ENCODE data around the gene SAMD11.

The SAMD11 gene

GRCh38 chr1:932776-933602 lies 9.3 kb downstream of the SAMD11 start:
- DNase-seq = no peak

- DNase-seq = no peak
These were observed 9.8 kb downstream of the SAMD11 start for GRCh38 chr1:933603-933940.

- DNase-seq = no peak
These were observed 11.4 kb downstream of the SAMD11 start for GRCh38 chr1:934991-935750.

GRCh38 chr1:935751-936231 lies 12.1 kb downstream of the SAMD11 start:
- DNase-seq = no peak

GRCh38 chr1:936348-937264 lies 12.9 kb downstream of the SAMD11 start:
- DNase-seq = no peak

GRCh38 chr1:937521-937920 lies 13.8 kb downstream of the SAMD11 start:
- no peak for DNase-seq

- no peak for DNase-seq
These were observed 14.5 kb downstream of the SAMD11 start for GRCh38 chr1:938088-938683.

GRCh38 chr1:938711-939489 lies 15.2 kb downstream of the SAMD11 start:
- DNase-seq = no peak

GRCh38 chr1:939511-940106 lies 15.9 kb downstream of the SAMD11 start:
- DNase-seq = no peak

GRCh38 chr1:940107-941014 lies 16.6 kb downstream of the SAMD11 start:
- DNase-seq = peak in 1 of 2 donors; percentile 27

- no peak for DNase-seq
These were observed 17.4 kb downstream of the SAMD11 start for GRCh38 chr1:941015-941587.

GRCh38 chr1:941588-942383 lies 18.1 kb downstream of the SAMD11 start:
- no peak for DNase-seq

- no peak for DNase-seq
These were observed 18.7 kb downstream of the SAMD11 start for GRCh38 chr1:942411-942821.

GRCh38 chr1:942864-943533 lies 19.3 kb downstream of the SAMD11 start:
- DNase-seq = no peak

- no peak for DNase-seq
These were observed 20.0 kb downstream of the SAMD11 start for GRCh38 chr1:943545-944340.

GRCh38 chr1:944341-945325 lies 20.9 kb downstream of the SAMD11 start:
- no peak for DNase-seq
